ENCODE data around the gene PTPRT.

PTPRT gene

DNA sequence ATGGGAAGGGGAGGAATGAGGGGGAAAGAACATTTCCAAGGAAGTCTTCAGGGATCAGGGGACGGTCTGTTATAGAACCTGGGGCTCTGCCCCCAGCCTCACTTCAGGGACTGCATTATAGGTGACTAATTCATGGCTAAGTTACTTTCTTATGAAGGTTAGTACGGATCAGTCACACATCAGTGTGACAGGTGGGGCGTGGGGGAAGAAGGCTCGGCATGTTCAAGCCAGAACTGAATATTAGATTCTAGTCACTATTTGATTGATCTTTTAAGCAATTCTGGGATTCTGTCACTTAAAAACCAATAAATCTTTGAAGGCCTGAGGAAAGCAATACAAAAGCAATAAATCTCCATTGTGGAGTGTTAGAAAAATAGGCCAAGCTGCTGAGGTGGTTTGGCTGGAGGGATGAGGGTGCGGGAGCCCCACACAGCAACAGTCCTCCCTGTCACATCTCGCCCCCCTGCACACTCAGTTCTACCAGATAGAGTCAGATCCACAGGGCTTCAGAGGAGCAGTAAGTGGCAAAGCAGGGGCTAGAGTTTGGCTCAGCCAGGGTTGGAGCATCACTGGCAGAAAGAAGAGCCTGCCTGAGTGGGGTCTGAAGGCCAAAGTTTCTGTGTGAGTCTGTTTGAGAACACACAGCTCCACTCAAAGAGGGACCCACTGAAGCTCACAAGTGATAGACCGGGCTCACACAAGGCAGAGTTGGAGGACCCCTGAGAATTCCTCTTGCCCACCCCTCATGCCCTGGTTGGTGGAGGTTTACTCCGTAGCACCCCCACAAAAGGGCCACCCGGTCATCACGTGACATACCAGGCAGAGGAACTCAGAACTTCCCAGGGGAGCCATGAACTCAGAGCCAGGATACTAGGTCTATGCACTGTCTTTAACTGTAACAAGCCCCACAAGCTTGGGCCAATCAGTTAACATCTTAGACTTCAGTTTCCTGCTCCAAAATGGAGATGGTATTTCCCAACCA lies 843.2 kb downstream of the PTPRT start:
- DNase-seq: no peak

DNA sequence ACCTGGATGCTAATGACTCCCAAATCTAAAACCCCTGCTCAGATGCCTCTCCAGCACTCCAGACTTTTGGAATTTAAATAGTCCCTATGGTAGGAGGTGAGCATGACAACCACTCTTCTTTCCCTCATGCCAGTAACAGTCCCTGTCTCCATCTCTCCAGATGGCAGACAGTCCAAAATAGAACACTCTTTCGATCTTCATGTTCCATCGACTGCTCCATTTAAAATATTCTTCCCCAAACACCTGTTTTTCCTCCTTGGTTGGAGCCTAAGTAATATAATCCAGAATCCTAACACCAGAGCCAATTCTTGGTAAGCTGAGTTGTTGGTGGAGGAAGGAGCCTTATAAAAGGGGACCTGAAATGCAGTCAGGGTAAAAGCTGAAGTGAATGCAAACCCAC lies 848.1 kb downstream of the PTPRT start:
- DNase-seq: no peak

DNA sequence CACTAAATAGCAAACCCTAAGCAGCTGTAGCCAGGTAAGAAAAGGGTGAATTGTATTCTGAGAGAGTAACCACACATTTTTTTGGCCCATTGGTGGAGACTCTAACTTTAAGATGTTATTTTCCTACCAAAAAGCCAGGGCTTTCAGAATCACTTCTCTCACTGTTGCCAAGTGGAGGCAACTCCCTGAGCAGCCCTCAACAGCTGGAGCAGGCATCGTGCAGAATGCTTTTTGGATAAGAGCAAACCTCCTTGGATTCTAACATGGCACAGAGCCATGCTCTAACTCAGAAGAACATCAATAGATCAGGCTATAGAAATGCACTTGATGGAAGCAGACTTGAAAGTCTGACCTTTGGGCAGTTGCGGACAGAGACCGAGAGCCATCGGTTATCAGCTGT lies 849.3 kb downstream of the PTPRT start:
- DNase-seq: no peak

DNA sequence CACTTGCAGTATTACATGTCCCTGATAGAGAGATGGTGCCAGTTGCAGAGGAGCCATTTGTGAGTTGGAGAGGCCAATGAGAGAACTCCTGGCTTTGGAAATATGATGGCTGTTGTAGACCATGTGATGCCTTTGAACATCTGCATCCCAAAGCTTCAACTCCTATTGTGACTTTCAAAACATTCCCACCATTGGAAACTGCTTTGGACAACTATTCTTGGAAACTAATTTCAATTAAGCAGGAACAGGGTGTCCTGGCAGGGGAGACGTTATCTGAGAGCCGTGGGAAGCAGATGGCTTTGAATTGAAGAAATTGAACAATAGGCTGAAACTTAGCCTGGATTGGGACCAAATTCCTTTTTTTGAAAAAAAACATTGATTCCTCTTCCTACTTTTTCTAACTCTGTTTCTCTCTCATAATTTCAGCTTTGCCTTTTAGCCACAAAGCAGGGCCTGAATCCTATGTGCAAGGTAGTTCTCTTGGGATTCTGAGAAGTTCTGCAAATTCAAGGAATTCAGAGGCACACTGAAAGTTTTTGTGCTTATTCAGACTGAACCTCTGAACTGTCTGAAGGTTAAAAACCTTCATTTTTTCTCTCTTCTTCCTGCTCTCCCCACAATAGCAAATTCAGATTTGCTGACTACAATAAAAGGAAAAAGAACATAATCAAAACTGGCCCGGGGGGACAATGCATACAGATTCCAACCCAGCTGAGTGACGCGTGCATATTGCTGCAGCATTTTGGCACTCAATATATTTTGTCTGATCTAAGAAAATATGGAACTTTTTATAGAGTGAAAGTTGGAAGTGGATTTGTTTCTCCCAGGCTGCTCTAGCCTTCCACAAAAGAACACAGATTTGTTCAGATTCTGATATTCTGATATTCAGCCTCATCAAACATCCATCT lies 851.2 kb downstream of the PTPRT start:
- no peak for DNase-seq

DNA sequence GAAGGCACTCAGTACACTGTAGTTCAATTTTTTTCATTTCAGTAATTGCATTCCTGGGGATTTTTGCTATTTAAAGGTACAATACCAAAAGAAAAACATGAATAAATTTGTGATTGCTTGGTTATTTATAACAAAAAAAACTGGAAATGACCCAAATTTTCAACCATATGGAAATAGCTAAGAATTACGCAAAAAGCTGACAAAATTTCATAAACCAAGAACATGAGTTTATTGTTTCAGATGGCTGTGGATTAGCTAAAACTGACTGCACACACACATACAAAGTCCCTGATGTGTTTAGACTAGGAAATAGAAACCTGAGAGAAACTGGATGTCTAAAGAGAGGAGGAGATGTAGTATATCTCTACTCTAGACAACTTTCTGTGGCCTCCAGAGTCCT lies 853.1 kb downstream of the PTPRT start:
- DNase-seq: no peak

DNA sequence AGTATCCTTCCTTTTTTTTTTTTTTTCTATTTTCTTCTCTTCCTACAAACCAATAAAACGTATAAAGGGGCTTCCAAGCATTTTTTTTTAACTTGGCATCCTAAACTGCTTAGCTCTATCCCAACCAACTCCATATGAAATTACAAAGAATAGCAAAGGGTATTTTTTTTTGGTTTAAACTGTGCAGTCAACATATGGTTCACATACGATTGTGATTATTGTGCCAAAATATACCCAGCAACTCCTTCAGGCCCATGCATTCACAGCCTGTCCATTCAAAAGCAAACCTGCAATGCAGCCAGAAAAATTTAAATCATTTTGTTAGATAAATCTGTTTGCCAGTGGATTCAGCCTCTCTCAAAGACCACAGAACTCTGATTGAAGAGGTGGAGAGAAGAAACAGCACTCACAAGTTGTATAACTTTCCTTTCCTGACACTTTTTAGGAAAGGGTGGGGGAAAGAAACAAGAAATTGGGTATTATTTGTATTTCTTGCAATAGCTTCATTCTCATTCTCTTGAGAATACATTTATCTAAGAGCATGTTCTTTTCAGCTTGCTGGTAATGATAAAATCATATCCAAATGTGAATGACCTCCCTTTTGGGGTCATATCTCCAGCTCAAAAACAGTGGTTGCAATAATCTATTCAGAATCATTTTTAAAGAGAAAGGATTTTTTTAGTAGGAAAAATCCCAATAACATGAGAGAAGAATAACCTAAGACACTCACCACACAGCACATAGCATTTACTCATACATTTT lies 870.3 kb downstream of the PTPRT start:
- no peak for DNase-seq

DNA sequence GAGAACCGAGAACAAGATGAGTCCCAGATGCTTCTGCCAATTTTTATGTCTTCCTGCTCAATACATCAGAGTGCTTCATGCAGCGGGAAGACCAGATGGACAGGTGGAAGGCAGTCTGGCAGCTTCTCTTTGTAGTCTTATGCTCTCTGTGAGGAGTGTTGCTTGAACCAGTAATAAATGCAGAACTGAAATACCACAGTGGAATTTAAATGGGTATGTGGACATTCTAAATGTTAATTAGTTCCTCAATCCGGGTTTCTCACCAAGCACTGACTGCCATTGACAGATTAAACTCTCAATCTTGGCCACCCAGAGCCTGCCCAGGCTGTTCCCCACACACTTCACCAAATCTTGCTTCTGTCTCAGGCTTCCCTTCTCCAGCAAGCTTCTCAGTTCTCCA lies 876.0 kb downstream of the PTPRT start:
- DNase-seq: no peak

DNA sequence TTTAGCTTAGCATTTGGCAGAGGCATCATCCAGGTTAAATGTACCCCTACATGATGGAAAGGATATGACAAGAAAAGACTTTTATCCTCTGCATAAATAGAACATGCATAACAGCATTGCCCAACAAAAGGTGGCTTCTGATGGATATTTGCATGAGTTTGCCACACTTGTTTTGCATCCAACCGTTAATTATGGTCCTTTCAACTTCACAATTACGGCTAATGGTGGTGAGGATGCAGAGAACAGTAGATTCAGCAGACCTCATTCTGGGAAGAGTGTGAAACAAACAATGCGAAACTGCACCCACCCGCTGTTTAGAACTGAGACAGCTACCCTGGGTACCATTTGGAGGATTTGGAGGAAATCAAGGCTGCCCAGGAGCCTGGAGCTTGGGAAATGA lies 880.7 kb downstream of the PTPRT start:
- DNase-seq: no peak

DNA sequence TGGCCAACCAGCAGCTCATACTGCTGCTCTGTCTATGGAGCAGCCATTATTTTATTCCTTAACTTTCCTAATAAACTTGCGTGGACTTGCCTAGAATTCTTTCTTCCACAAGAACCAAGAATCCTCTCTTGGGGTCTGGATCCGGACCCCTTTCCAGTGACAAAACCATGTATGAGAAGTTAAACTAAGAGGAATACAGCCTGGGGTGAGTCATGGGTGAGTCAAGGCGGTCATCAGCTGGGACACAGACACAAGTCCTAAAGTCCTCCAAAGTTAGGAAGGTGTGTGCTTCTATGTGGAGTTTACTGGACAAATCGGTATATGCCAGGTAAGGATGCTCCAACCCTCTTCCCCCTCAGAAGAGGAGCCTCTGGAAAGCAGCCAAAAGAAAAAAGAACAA lies 881.5 kb downstream of the PTPRT start:
- DNase-seq: no peak

DNA sequence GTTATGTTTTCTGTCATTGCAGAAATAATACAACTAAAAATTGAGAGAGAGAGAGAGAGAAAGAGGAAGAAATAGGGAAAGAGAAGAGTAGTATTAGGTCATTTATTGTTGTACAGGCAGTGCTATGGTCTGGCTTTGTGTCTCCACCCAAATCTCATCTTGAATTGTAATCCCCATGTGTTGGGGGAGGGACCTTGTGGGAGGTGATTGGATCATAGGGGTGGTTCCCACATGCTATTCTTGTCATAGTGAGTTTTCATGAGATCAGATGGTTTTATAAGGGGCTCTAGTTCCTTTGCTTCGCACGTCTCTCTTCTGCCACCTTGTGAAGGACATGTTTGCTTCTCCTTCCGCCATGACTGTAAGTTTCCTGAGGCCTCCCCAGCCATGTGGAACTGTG lies 894.1 kb downstream of the PTPRT start:
- no peak for DNase-seq

DNA sequence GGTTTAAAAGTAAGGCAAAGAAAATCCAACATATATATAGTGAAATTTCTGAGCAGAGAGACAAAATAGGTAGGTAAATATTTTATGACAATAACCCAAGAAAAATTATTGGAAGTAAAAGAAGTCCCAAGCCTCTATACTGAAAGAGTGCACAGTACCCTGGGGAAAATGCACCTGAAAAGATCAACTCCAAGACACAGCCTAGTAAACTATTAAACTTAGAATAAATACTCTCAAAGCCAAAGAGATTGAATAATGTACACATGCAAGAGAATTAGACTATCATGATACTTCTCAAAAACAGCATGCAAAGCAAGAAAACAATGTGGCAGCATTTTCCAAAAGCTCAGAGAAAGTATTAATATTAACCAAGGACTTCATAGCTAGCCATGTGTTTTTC lies 894.7 kb downstream of the PTPRT start:
- DNase-seq: no peak

DNA sequence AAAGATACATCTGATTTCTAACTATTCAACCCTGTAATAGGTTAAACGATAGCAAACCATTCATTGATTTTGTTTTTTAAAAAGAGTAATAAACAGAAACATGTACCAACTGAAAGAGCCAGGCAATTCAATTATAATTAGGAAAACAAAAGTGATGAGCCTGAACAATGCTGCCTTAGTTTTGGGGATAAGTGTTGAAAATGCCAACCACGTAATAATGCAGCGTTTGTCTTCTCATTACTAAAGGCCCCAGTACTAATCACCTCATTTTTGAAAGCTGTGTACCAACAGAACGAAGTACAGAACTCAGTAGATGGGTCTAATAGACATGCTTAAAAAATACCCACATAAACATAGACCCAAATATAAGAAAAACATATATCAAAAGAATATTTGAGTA lies 907.9 kb downstream of the PTPRT start:
- DNase-seq: no peak

DNA sequence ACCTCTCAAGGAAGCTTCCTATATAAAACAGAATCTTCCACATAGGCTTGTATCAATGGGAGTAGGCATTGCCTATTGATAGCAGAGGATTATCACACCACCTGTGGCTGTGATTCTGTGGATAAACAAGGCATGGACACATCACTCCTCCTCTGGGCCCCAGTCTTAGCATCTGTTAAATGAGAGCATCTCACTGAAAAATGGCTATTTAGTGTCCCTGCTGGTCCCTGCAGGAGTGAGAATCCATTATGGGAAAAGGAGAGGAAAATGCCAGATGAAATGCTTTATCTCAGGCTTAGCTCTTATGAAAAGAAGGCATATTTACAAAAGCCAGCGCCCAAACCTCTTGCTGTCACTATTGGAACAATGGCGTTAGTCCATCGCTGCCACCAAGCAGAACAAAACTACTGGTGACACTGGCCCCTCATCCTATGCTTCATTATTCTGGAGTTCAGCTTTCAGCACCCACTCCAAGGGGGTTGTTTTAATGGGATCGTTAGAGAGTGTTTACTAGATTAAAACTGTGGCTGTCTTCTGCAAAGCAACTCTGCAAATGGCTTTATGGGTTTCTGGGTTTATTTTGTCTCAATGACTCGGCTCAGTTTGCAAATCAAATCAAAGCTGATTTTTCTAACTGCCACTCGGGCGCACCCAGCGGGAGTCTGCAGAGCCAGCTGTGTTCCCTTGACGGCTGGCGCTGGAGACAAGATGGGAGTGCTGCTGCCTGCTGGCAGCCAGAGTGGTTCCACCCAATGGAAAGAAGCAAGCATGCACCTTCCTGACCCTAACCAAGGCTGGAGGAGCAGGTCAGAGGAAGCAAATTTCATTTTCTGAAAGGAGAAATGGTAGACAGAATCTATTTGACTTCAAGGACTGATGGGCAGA lies 912.7 kb downstream of the PTPRT start:
- no peak for DNase-seq

DNA sequence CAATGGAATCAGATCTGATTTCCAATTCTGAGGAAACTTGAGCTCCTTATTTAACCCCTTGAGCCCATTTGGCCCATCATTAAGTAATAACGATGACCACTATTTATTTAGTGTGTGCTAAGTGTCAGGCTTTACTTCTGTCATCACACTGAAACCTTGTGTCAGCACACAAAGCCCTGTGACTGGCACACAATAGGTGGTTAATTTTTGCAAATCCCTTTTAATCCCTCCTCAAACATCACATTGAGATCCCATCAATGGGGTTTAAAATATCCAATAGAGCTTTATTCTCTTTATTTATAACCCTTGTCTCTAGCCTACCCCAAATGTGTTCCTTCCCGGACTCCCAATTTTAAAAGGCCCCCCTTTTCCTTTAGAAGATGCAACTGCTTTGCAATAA lies 914.7 kb downstream of the PTPRT start:
- DNase-seq: no peak

DNA sequence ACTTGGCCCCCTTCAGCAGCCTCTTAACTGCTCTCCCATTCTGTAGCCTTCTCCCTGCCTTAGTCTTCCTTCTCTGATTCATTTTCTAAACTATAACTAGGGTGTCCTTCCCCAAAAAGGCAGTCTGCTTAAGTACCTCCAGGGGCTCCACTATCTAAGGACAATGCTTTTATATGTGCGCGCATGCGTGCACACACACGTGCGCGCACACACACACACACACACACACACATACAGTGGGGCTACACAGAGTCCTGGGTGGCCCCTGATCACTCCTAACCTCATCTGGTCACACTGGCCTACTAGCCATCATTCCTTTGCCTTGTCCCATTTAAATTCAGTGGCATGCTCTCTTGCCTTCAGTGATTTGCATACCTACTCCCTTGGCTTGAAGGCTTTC lies 917.2 kb downstream of the PTPRT start:
- no peak for DNase-seq

DNA sequence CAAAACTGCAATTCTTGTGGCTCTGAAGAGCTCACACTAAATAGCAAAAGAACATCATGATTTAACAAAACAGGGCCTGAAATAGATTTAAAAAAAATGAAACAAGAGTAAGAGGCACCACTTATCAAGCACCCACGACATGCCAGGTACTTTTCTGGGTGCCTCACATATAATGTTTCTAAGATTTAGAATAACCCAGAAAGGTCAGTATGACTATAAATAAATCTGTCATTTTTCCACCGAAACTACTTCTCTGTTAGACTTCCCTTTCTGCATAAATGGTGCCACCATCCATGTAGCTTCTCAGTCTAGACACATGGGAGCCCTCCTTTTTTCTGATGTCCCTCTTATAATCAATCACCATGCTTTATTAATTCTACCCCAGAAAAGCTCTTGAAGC lies 919.2 kb downstream of the PTPRT start:
- no peak for DNase-seq

DNA sequence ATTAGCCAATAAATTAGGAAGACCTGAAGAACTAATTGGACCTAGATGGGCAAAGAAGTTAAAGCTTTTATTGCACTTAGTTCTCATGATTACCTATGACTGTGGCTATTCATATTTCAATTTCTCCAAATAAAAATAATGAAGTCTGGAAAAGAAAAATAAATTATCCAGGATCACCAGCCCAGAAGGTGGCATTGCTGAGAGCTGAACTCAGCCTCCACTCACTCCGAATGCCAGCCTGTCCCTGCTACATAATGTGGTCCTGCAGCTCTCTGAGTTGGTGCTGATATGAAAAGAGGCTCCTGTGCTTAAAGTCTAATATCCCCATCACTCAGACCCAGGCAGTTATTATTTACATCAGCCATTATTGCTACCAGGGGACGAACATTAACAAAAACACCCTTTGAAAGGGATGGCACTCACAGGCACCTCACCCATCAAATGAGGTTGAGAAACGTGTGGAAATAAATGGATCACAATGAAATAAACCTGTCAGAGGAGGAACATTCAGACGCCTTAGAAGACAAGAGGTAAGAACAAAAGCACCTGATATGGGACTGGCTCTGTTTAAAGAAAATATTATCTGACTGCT lies 921.8 kb downstream of the PTPRT start:
- DNase-seq: no peak

DNA sequence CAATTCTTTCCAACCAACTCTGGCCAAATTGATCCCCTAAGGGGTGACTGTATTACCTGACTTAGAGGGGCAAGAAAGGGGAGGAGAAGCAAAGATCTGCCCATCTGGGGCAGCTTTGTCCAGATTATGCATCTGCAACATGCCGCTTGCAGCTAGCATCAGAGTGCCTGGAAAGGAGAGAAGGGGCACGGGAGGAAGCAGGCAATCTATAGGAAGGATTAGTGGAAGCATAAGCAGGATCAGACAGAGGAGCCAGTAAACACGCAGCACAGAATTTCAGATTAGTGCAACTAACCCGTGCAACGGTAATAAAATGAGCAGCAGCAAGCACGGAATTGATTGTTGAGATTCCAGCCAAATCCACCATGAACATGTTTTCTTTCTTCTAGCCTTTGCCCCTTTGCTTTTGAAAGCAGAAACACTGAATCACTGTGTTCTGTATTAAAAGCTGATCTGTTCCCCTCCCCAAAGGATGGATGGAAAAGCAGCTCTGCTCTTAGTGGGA lies 927.9 kb downstream of the PTPRT start:
- DNase-seq: no peak

DNA sequence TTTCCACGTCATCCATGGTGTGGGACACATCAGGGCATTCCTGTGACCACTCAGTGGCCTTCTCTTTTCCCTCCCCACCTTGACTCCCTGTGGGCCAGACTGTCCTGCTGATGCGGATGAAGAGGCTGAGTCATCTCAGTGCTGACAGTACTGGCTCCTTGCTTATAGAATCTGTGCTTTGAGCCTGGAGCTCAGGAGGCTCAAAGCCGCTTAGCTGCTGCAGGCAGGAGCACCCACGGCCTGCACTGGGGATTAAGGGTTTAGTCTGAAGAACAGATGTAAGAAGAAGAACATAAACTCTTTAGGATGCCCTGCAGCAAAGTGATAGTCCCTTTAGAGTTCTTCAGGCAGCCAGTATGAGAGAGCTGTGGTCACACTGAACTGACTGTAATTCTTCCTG lies 929.5 kb downstream of the PTPRT start:
- DNase-seq: no peak

DNA sequence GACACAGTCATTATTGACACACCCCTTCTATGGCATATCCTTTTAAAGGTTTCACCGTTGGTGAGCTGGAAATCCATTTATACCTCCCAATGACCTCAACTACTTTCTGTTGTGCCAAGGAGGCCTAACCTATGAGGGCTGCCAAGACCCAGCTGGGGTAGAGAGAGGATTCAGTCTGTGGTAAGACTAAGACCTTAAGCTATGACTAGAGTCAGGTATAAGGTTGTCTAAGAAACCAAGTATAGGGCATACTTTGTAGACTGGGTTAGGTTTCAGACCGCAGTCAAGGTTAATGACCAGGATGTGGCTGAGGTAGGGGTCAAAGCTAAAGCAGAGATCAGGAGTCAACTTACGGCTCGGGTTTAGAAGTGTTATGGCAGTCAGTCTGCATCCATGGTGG lies 930.3 kb downstream of the PTPRT start:
- no peak for DNase-seq

DNA sequence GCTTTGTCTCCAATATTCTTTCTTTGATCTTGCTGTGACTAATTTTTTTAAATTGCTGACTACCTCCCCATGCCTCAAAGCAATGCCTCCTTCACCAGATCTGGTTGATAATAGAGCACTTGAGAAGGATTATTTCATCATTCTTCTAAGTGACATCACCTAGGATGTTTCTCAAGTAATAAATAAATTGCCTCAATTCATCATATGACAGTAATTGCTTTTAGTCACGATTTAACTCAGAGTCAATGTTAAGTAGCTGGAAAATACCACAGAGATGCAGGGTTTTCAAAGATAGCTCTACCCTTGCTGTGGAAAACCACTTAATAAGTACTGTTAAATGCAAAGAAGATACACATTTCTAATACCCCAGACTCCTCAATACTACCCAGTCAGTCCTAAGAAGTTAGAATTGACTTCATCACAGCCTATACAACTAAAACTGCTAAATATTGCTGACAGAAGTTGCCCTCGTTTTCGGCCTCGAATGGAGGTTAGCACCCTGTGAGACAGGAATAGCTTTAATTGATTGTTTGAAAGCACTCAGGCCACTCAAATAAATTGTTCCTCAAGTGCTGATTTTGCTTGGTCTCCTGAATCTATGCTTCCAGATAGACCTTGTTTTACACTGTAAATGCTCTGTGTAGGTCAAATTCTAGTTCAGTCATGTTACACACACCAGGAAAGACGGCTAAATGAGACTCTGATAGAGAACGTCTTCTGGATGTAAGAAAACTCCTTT lies 931.0 kb downstream of the PTPRT start:
- no peak for DNase-seq

All from activated CD8-positive, alpha-beta memory T cell treated with anti-CD3 and anti-CD28 coated beads for 24 hours (primary cell).